Stimulated activated CD4-positive, alpha-beta T cell treated with anti-CD3 and anti-CD28 coated beads, Interleukin-4, amount 100 ng/mL, for 4 hours (primary cell): ENCODE measurements around the gene BTAF1.
"Not testable (repeated sequence)": the region's sequence is repeated elsewhere in the genome, so short reads cannot be mapped to it uniquely, and the experiment has no call there.

Source experiments
- DNase-seq, 2 experiments: peaks; one replicate each; pipeline ENCODE4 v3.0.0-alpha.2; 2020

BTAF1 gene

GRCh38 chr10:91980319-91980718 lies 56.7 kb downstream of the BTAF1 start:
- no peak for DNase-seq

GRCh38 chr10:91983416-91983815 lies 59.8 kb downstream of the BTAF1 start:
- DNase-seq, result no peak

- no peak for DNase-seq
Measured at GRCh38 chr10:91987397-91988037, 63.9 kb downstream of the BTAF1 start.

GRCh38 chr10:91992031-91992430 lies 68.5 kb downstream of the BTAF1 start:
- no peak for DNase-seq

- DNase-seq, result no peak
Measured at GRCh38 chr10:91996266-91996665, 72.7 kb downstream of the BTAF1 start.

- DNase-seq, result no peak
Measured at GRCh38 chr10:92001581-92001980, 78.0 kb downstream of the BTAF1 start.

- DNase-seq, result no peak
Measured at GRCh38 chr10:92001995-92002394, 78.4 kb downstream of the BTAF1 start.

GRCh38 chr10:92003258-92003657 lies 79.7 kb downstream of the BTAF1 start:
- no peak for DNase-seq

- DNase-seq, result no peak
Measured at GRCh38 chr10:92005978-92006377, 82.4 kb downstream of the BTAF1 start.

- no peak for DNase-seq
Measured at GRCh38 chr10:92009445-92009844, 85.9 kb downstream of the BTAF1 start.

- DNase-seq, result no peak
Measured at GRCh38 chr10:92010047-92010735, 86.6 kb downstream of the BTAF1 start.

- DNase-seq, result no peak
Measured at GRCh38 chr10:92011560-92012214, 88.1 kb downstream of the BTAF1 start.

GRCh38 chr10:92014620-92015019 lies 91.0 kb downstream of the BTAF1 start:
- DNase-seq, result no peak

- DNase-seq, result no peak
Measured at GRCh38 chr10:92024700-92025099, 101.1 kb downstream of the BTAF1 start.

GRCh38 chr10:92025340-92025739 lies 101.8 kb downstream of the BTAF1 start:
- DNase-seq, result not testable (repeated sequence)

GRCh38 chr10:92027141-92027540 lies 103.6 kb downstream of the BTAF1 start:
- no peak for DNase-seq

GRCh38 chr10:92031580-92031979 lies 108.0 kb downstream of the BTAF1 start:
- DNase-seq, result no peak

GRCh38 chr10:92033070-92033469 lies 109.5 kb downstream of the BTAF1 start:
- not testable (repeated sequence) for DNase-seq

- DNase-seq, result no peak
Measured at GRCh38 chr10:92038949-92039348, 115.4 kb downstream of the BTAF1 start.

- no peak for DNase-seq
Measured at GRCh38 chr10:92042541-92042940, 119.0 kb downstream of the BTAF1 start.

- DNase-seq, result no peak
Measured at GRCh38 chr10:92045641-92046106, 122.1 kb downstream of the BTAF1 start.

- DNase-seq, result no peak
Measured at GRCh38 chr10:92047215-92047614, 123.6 kb downstream of the BTAF1 start.

- no peak for DNase-seq
Measured at GRCh38 chr10:92052088-92052487, 128.5 kb downstream of the BTAF1 start.

GRCh38 chr10:92052741-92053140 lies 129.2 kb downstream of the BTAF1 start:
- DNase-seq, result no peak
